PC-3 (cell line): ENCODE measurements around the gene DGKB. TPM values are rescaled to one million over a fixed set of nuclear protein-coding genes. Genes with fewer than 3 reads are reported as not detected.

ENCODE experiments used
- ATAC-seq: fragments of 200-7000 bp; cut with Tn5 transposase; 2 replicates; pipeline ENCODE4 v1.9.1; 2020; ENCODE audit warnings: mild to moderate bottlenecking, moderate library complexity
- BruUV-seq: library from RNA; stranded (reverse); fragments of 400-500 nt; replicated peaks from 2 replicates; lab custom pipeline; 2021; lab: Mats Ljungman, UMichigan
- CTCF ChIA-PET: fragments of 300-600 bp; sonication (Branson Sonifier 250); formaldehyde crosslinking; loops from one replicate; lab custom pipeline; 2022; ENCODE audit warnings: antibody characterized with exemption; lab: Charles Lee
- POLR2A ChIA-PET: fragments of 300-600 bp; sonication (Branson Sonifier 250); formaldehyde crosslinking; loops from one replicate; lab custom pipeline; 2022; ENCODE audit warnings: antibody characterized with exemption; ENCODE audit not compliant: unreplicated experiment; lab: Charles Lee
- DNase-seq: peaks from one replicate; pipeline ENCODE4 v3.0.0-alpha.2; 2015
- H2AFZ ChIP-seq: fragments of 300-600 bp; sonication (generic); 2 replicates; pipeline ENCODE4 v1.6.0; 2016; ENCODE audit warnings: antibody characterized with exemption, low read length
- H3F3A ChIP-seq: fragments of 300-600 bp; sonication (generic); one replicate; pipeline ENCODE4 v1.6.0; 2017; ENCODE audit warnings: antibody characterized with exemption, low read length, control low read depth, mild to moderate bottlenecking; ENCODE audit not compliant: unreplicated experiment
- H3K27ac ChIP-seq: fragments of 300-600 bp; sonication (generic); 2 replicates; pipeline ENCODE4 v1.5.1; 2016; ENCODE audit warnings: mild to moderate bottlenecking, low read length
- H3K27me3 ChIP-seq: fragments of 300-600 bp; sonication (generic); 2 replicates; pipeline ENCODE4 v1.6.1; 2016; ENCODE audit warnings: low read length, mixed read lengths
- H3K36me3 ChIP-seq: fragments of 300-600 bp; sonication (generic); 2 replicates; pipeline ENCODE4 v1.6.1; 2016; ENCODE audit warnings: low read depth, mixed run types, low read length, mixed read lengths
- H3K4me1 ChIP-seq: fragments of 300-600 bp; sonication (generic); 2 replicates; pipeline ENCODE4 v1.5.1; 2016; ENCODE audit warnings: low read length; ENCODE audit not compliant: insufficient read depth
- H3K4me2 ChIP-seq: fragments of 300-600 bp; sonication (generic); 2 replicates; pipeline ENCODE4 v1.6.0; 2016; ENCODE audit warnings: low read length
- H3K4me3 ChIP-seq: fragments of 300-600 bp; sonication (generic); 2 replicates; pipeline ENCODE4 v1.5.1; 2016; ENCODE audit warnings: mild to moderate bottlenecking, low read length, mixed read lengths
- H3K79me2 ChIP-seq: fragments of 300-600 bp; sonication (generic); 2 replicates; pipeline ENCODE4 v1.6.1; 2017; ENCODE audit warnings: low read length, mixed read lengths
- H3K9ac ChIP-seq: fragments of 300-600 bp; sonication (generic); 2 replicates; pipeline ENCODE4 v1.6.0; 2016; ENCODE audit warnings: mild to moderate bottlenecking, low read length
- H3K9me2 ChIP-seq: fragments of 300-600 bp; sonication (generic); replicated peaks from 2 replicates; pipeline ENCODE4 v1.6.1; 2016; ENCODE audit warnings: mixed run types, low read length, mixed read lengths
- H3K9me3 ChIP-seq: fragments of 300-600 bp; sonication (generic); 2 replicates; pipeline ENCODE4 v1.6.1; 2016; ENCODE audit warnings: low read length, mixed read lengths
- H4K20me1 ChIP-seq: fragments of 300-600 bp; sonication (generic); 2 replicates; pipeline ENCODE4 v1.6.1; 2016; ENCODE audit warnings: low read length, mixed read lengths
- EZH2 ChIP-seq: fragments of 300-600 bp; sonication (generic); IDR thresholded peaks from one replicate; pipeline ENCODE4 v1.6.1; 2017; ENCODE audit warnings: antibody characterized with exemption, mild to moderate bottlenecking, low read length; ENCODE audit not compliant: unreplicated experiment
- EZH2phosphoT487 ChIP-seq: fragments of 300-600 bp; sonication (generic); IDR thresholded peaks from 2 replicates; pipeline ENCODE4 v1.6.1; 2018; ENCODE audit warnings: mild to moderate bottlenecking, antibody characterized with exemption, low read length, borderline replicate concordance
- intact Hi-C: fragments of 100-400 bp; cut with micrococcal nuclease; formaldehyde crosslinking; loops from 2 replicates; pipeline ENCODE4 v1.9.0; 2023
- total RNA-seq: library from RNA; depleted of rRNA; stranded (reverse); fragments of >200 nt; gene quantifications from 2 replicates; pipeline ENCODE4 v1.2.3, GENCODE V29; 2014
- TF ChIP-seq, protein P1 (sequence below): fragments of 300-600 bp; sonication (generic); conservative IDR thresholded peaks from 2 replicates; pipeline ENCODE4 v1.5.1; 2017; ENCODE audit warnings: antibody characterized with exemption, low read depth, mild to moderate bottlenecking, low read length

DGKB gene
- total RNA-seq, 1 experiment from 2014 or later: 0.15 TPM

DNA sequence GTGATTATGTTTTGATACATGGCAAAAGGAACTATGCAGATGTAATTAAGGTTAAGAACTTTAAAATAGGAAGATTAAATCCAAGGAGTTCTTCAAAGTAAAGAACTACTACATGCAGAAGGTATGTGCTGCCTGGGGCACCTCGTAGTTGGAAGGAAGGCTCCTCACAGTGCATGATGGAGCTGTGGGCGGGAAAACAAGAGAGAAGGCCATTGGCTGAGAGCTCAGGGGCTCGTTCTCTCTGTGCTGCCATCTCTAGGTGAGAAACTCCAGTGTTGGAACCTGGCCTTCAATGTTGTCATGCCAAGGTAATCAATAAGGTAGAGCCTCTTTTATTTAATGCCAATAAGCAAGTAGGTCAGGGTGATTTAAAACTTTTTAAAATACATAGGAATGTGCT, 521.7 kb downstream of the DGKB start:
- Histone ChIP-seq H3K4me1 (peaks cover 10% of the 10 kb centered on the region; the same call in 1 of the 2 replicates), H3K9me2 (no peaks in the 10 kb centered on the region), H3K4me2 (no peak overlapping the region), H4K20me1 (no peaks in the 10 kb centered on the region), H3K79me2 (no peaks in the 10 kb centered on the region), H3K9me3 (no peaks in the 10 kb centered on the region), H2AFZ (no peak overlapping the region), H3K27me3 (no peaks in the 10 kb centered on the region), H3K9ac (no peak overlapping the region), H3K27ac (no peak overlapping the region), H3K4me3 (no peak overlapping the region), H3F3A (no peaks in the 10 kb centered on the region), H3K36me3 (no peaks in the 10 kb centered on the region)
- ChIA-PET CTCF (no interaction called here), POLR2A (no interaction called here)
- DNase-seq (no peak), ATAC-seq (no peak)
- TF ChIP-seq, protein P1, sequence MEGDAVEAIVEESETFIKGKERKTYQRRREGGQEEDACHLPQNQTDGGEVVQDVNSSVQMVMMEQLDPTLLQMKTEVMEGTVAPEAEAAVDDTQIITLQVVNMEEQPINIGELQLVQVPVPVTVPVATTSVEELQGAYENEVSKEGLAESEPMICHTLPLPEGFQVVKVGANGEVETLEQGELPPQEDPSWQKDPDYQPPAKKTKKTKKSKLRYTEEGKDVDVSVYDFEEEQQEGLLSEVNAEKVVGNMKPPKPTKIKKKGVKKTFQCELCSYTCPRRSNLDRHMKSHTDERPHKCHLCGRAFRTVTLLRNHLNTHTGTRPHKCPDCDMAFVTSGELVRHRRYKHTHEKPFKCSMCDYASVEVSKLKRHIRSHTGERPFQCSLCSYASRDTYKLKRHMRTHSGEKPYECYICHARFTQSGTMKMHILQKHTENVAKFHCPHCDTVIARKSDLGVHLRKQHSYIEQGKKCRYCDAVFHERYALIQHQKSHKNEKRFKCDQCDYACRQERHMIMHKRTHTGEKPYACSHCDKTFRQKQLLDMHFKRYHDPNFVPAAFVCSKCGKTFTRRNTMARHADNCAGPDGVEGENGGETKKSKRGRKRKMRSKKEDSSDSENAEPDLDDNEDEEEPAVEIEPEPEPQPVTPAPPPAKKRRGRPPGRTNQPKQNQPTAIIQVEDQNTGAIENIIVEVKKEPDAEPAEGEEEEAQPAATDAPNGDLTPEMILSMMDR: no peak; the same call in 1 of the 2 replicates
- TF ChIP-seq EZH2phosphoT487 (no peak), EZH2 (no peak)
- BruUV-seq: no TSS peak
- intact Hi-C loops: no loop called here

DNA sequence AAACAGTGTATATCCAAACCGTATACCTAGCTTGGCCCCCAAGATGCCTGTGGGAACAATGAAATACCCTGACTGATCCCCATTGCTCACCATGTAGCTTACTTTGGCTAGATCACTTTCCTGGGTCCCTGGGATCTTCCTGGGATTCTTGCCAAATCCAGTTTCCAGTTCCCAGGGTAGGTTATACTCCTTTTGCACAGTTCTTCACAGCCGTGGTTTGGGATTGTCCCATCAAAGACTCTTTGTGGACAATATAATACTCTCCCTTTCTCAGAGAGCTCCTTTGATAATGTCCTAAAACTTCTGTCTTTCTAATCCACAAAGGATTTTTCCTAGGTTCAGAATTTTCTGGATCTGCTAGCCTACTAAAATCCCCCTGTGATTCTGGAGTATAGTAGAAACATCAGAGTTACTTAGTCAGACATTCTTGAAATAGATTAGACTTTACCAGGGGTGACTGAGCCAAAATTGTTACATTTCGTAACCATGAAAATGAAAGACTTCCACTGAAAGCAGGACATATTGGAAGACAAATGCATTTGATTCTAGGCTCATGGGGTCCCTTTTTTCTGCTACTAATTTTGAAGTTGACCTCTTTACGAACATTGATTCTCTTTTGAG, 524.8 kb downstream of the DGKB start:
- Histone ChIP-seq H3K4me2 (no peak overlapping the region), H3F3A (no peaks in the 10 kb centered on the region), H2AFZ (no peak overlapping the region), H3K9me3 (no peaks in the 10 kb centered on the region), H3K4me3 (no peak overlapping the region), H3K4me1 (peaks cover 6% of the 10 kb centered on the region; the same call in 1 of the 2 replicates), H3K27me3 (no peaks in the 10 kb centered on the region), H3K9ac (no peak overlapping the region), H3K79me2 (no peaks in the 10 kb centered on the region), H4K20me1 (no peaks in the 10 kb centered on the region), H3K9me2 (no peaks in the 10 kb centered on the region), H3K27ac (no peak overlapping the region), H3K36me3 (no peaks in the 10 kb centered on the region)
- ChIA-PET CTCF (no interaction called here), POLR2A (no interaction called here)
- intact Hi-C loops: no loop called here
- no TSS peak for BruUV-seq
- TF ChIP-seq, protein P1: no peak
- TF ChIP-seq EZH2phosphoT487 (no peak), EZH2 (no peak)
- DNase-seq: no peak
- ATAC-seq: no peak

DNA sequence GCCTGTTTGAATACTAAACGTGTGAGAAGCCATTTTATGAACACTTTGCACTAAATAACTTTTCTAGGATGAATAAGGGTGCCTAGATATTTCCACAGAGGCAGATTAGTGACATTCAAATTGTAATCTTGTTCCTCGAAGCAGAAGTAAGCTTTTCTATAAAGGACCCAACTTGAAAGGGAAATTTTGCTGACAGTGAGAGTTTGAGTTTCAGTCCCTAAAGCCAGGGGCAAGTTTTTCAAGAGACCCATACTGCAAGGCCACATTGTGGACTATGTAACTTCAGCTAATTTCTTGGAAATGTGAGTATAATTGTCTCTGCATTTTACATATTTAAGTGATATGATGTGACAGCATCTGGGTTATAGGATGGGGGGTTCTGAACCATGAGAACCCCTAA, 525.8 kb downstream of the DGKB start:
- CTCF ChIA-PET: interaction anchor here (0.6 kb wide), 1 partner anchor 34 kb away, joined by 3 read pairs; no protein-coding TSS in a partner anchor
- Histone ChIP-seq H3K9ac (no peak overlapping the region), H3K36me3 (no peaks in the 10 kb centered on the region), H3K4me2 (no peak overlapping the region), H3F3A (no peaks in the 10 kb centered on the region), H3K4me1 (peaks cover 4% of the 10 kb centered on the region; the same call in 1 of the 2 replicates), H3K9me3 (no peaks in the 10 kb centered on the region), H2AFZ (no peak overlapping the region), H4K20me1 (no peaks in the 10 kb centered on the region), H3K79me2 (no peaks in the 10 kb centered on the region), H3K27me3 (no peaks in the 10 kb centered on the region), H3K4me3 (no peak overlapping the region), H3K9me2 (no peaks in the 10 kb centered on the region), H3K27ac (no peak overlapping the region)
- intact Hi-C loops: no loop called here
- POLR2A ChIA-PET: no interaction called here
- TF ChIP-seq, protein P1: no peak
- no peak for TF ChIP-seq EZH2phosphoT487
- TF ChIP-seq EZH2: no peak
- BruUV-seq: no TSS peak
- DNase-seq (no peak), ATAC-seq (no peak)
